Trophoblast cell (in vitro differentiated cells and primary cell): ENCODE measurements around the gene CCDC3.
"Not testable (repeated sequence)": the region's sequence is repeated elsewhere in the genome, so short reads cannot be mapped to it uniquely, and the experiment has no call there.

Experiments used
- DNase-seq, 2 donors: peaks; one replicate each; pipeline ENCODE4 v3.0.0-alpha.2; 2016
- H2AFZ ChIP-seq: 2 replicates; pipeline ENCODE4 v1.6.1; 2013; ENCODE audit warnings: low read length, moderate library complexity, mild to moderate bottlenecking; ENCODE audit not compliant: insufficient read depth, poor library complexity
- H2AK5ac ChIP-seq: 2 replicates; pipeline ENCODE4 v1.6.1; 2013; ENCODE audit warnings: mild to moderate bottlenecking, low read length
- H2BK120ac ChIP-seq: 2 replicates; pipeline ENCODE4 v1.6.1; 2013; ENCODE audit warnings: low read length, mild to moderate bottlenecking, moderate library complexity; ENCODE audit not compliant: insufficient read depth, poor library complexity
- H2BK12ac ChIP-seq: 2 replicates; pipeline ENCODE4 v1.6.1; 2013; ENCODE audit warnings: mild to moderate bottlenecking, low read length, moderate library complexity
- H2BK5ac ChIP-seq: 2 replicates; pipeline ENCODE4 v1.6.1; 2013; ENCODE audit warnings: low read length, low read depth, moderate library complexity, mild to moderate bottlenecking; ENCODE audit not compliant: poor library complexity
- H3K14ac ChIP-seq: 2 replicates; pipeline ENCODE4 v1.6.1; 2013; ENCODE audit warnings: mild to moderate bottlenecking, low read length
- H3K18ac ChIP-seq: 2 replicates; pipeline ENCODE4 v1.6.1; 2013; ENCODE audit warnings: mild to moderate bottlenecking, low read length
- H3K23ac ChIP-seq: 2 replicates; pipeline ENCODE4 v1.6.1; 2013; ENCODE audit warnings: low read length
- H3K27ac ChIP-seq: 2 replicates; pipeline ENCODE4 v1.5.1; 2013; ENCODE audit warnings: low read depth, mild to moderate bottlenecking, inconsistent platforms, low read length, moderate library complexity
- H3K27me3 ChIP-seq: 2 replicates; pipeline ENCODE4 v1.6.1; 2013; ENCODE audit warnings: inconsistent platforms, mild to moderate bottlenecking, low read length, moderate library complexity; ENCODE audit not compliant: insufficient read depth
- H3K36me3 ChIP-seq, 2 experiments: 1 replicate in 1 of 2; 2 replicates in 1 of 2; pipeline ENCODE4 v1.6.1; 2013; ENCODE audit warnings: low read length in 2 of 2, mild to moderate bottlenecking in 2 of 2, moderate library complexity in 1 of 2; ENCODE audit not compliant: insufficient read depth in 2 of 2, control insufficient read depth in 1 of 2
- H3K4ac ChIP-seq: 2 replicates; pipeline ENCODE4 v1.6.1; 2013; ENCODE audit warnings: low read depth, mild to moderate bottlenecking, low read length, moderate library complexity
- H3K4me1 ChIP-seq, 2 experiments: 1 replicate in 1 of 2; 2 replicates in 1 of 2; pipeline ENCODE4 v1.6.1; 2013; ENCODE audit warnings: low read length in 2 of 2, mild to moderate bottlenecking in 2 of 2, moderate library complexity in 1 of 2; ENCODE audit not compliant: insufficient read depth in 2 of 2, control insufficient read depth in 1 of 2
- H3K4me2 ChIP-seq: 2 replicates; pipeline ENCODE4 v1.6.1; 2013; ENCODE audit warnings: inconsistent platforms, mild to moderate bottlenecking, low read length, moderate library complexity
- H3K4me3 ChIP-seq: 2 replicates; pipeline ENCODE4 v1.5.1; 2013; ENCODE audit warnings: mild to moderate bottlenecking, low read depth, low read length, inconsistent platforms
- H3K79me1 ChIP-seq: one replicate; pipeline ENCODE4 v1.6.1; 2013; ENCODE audit warnings: low read length
- H3K79me2 ChIP-seq: 2 replicates; pipeline ENCODE4 v1.6.1; 2013; ENCODE audit warnings: low read length, mild to moderate bottlenecking; ENCODE audit not compliant: control insufficient read depth, insufficient read depth, poor library complexity
- H3K9ac ChIP-seq: 2 replicates; pipeline ENCODE4 v1.6.1; 2013; ENCODE audit warnings: mild to moderate bottlenecking, low read length
- H3K9me3 ChIP-seq: 2 replicates; pipeline ENCODE4 v1.6.1; 2013; ENCODE audit warnings: low read depth, mild to moderate bottlenecking, control low read depth, inconsistent platforms, low read length; ENCODE audit not compliant: insufficient read depth
- H4K12ac ChIP-seq: 2 replicates; pipeline ENCODE4 v1.6.1; 2013; ENCODE audit warnings: low read depth, mild to moderate bottlenecking, low read length, moderate library complexity
- H4K8ac ChIP-seq: 2 replicates; pipeline ENCODE4 v1.6.1; 2013; ENCODE audit warnings: low read depth, mild to moderate bottlenecking, low read length, moderate library complexity
- H4K91ac ChIP-seq: one replicate; pipeline ENCODE4 v1.6.1; 2013; ENCODE audit warnings: low read depth, mild to moderate bottlenecking, low read length, moderate library complexity
- WGBS: extraction: QIAGEN DNeasy Blood & Tissue Kit; methylation state at CpG from one replicate; pipeline ENCODE4 v1.1.7; 2013; ENCODE audit warnings: missing lambda C conversion rate; ENCODE audit not compliant: insufficient read length, insufficient coverage; ENCODE audit errors: extremely low coverage; 5-methylcytosine and 5-hydroxymethylcytosine counted together

CCDC3 gene

GRCh38 chr10:13038391-13038790, 36.9 kb upstream of the CCDC3 start:
- no peak overlapping the region for H2AFZ ChIP-seq
- no peaks in the 10 kb centered on the region for H3K79me1 ChIP-seq
- H3K14ac ChIP-seq, result no peak overlapping the region
- H3K4ac ChIP-seq, result no peak overlapping the region
- H2BK5ac ChIP-seq, result no peak overlapping the region
- H4K8ac ChIP-seq, result no peak overlapping the region
- H3K4me2 ChIP-seq, result no peak overlapping the region
- no peaks in the 10 kb centered on the region for H3K79me2 ChIP-seq
- H2BK120ac ChIP-seq, result no peak overlapping the region
- no peak overlapping the region for H3K18ac ChIP-seq
- WGBS, result no CpG with 5 or more reads among the region's 2 CpGs
- H3K9ac ChIP-seq, result no peak overlapping the region
- no peak overlapping the region for H2AK5ac ChIP-seq
- H4K12ac ChIP-seq, result no peak overlapping the region
- no peak overlapping the region for H3K4me3 ChIP-seq
- H3K27ac ChIP-seq, result no peak overlapping the region
- no peak overlapping the region for H4K91ac ChIP-seq
- H2BK12ac ChIP-seq, result no peak overlapping the region
- no peaks in the 10 kb centered on the region for H3K36me3 ChIP-seq
- no peak for DNase-seq
- H3K27me3 ChIP-seq, result no peaks in the 10 kb centered on the region
- no peaks in the 10 kb centered on the region for H3K9me3 ChIP-seq
- no peaks in the 10 kb centered on the region for H3K4me1 ChIP-seq
- H3K23ac ChIP-seq, result peak overlapping the region; percentile 94

GRCh38 chr10:13037832-13038231, 36.3 kb upstream of the CCDC3 start:
- no peak overlapping the region for H3K23ac ChIP-seq
- H3K9ac ChIP-seq, result no peak overlapping the region
- H2BK5ac ChIP-seq, result no peak overlapping the region
- no peak overlapping the region for H4K12ac ChIP-seq
- no peak overlapping the region for H3K18ac ChIP-seq
- WGBS, result no CpG with 5 or more reads among the region's 2 CpGs
- no peaks in the 10 kb centered on the region for H3K36me3 ChIP-seq
- H4K91ac ChIP-seq, result no peak overlapping the region
- H3K27me3 ChIP-seq, result no peaks in the 10 kb centered on the region
- no peaks in the 10 kb centered on the region for H3K9me3 ChIP-seq
- no peak overlapping the region for H3K4me2 ChIP-seq
- H3K79me1 ChIP-seq, result no peaks in the 10 kb centered on the region
- no peak overlapping the region for H2AFZ ChIP-seq
- H3K4ac ChIP-seq, result no peak overlapping the region
- H3K79me2 ChIP-seq, result no peaks in the 10 kb centered on the region
- H3K27ac ChIP-seq, result no peak overlapping the region
- no peaks in the 10 kb centered on the region for H3K4me1 ChIP-seq
- no peak overlapping the region for H2AK5ac ChIP-seq
- no peak overlapping the region for H2BK120ac ChIP-seq
- H4K8ac ChIP-seq, result no peak overlapping the region
- H3K4me3 ChIP-seq, result no peak overlapping the region
- no peak overlapping the region for H2BK12ac ChIP-seq
- DNase-seq, result no peak
- no peak overlapping the region for H3K14ac ChIP-seq

- H3K27ac ChIP-seq, result no peak overlapping the region
- no peaks in the 10 kb centered on the region for H3K9me3 ChIP-seq
- WGBS, result 100% methylated on average over 1 of the region's 4 CpGs
- H2BK120ac ChIP-seq, result no peak overlapping the region
- H3K4me1 ChIP-seq, result no peaks in the 10 kb centered on the region
- H2BK12ac ChIP-seq, result no peak overlapping the region
- no peaks in the 10 kb centered on the region for H3K79me2 ChIP-seq
- no peak overlapping the region for H2AK5ac ChIP-seq
- H3K79me1 ChIP-seq, result no peaks in the 10 kb centered on the region
- no peak overlapping the region for H4K91ac ChIP-seq
- H3K36me3 ChIP-seq, result no peaks in the 10 kb centered on the region
- no peak overlapping the region for H2AFZ ChIP-seq
- no peak for DNase-seq
- no peak overlapping the region for H3K4ac ChIP-seq
- H3K4me2 ChIP-seq, result no peak overlapping the region
- H3K18ac ChIP-seq, result no peak overlapping the region
- H3K27me3 ChIP-seq, result no peaks in the 10 kb centered on the region
- no peak overlapping the region for H3K9ac ChIP-seq
- no peak overlapping the region for H3K14ac ChIP-seq
- no peak overlapping the region for H2BK5ac ChIP-seq
- no peak overlapping the region for H4K12ac ChIP-seq
- no peak overlapping the region for H3K23ac ChIP-seq
- no peak overlapping the region for H3K4me3 ChIP-seq
- no peak overlapping the region for H4K8ac ChIP-seq
Observed at GRCh38 chr10:13036841-13037240, 35.3 kb upstream of the CCDC3 start.

- H3K4me1 ChIP-seq, H2BK12ac ChIP-seq, H3K4me3 ChIP-seq, H3K18ac ChIP-seq, H4K12ac ChIP-seq, H3K14ac ChIP-seq, H3K27me3 ChIP-seq, DNase-seq, H3K4ac ChIP-seq, H3K9ac ChIP-seq, H3K79me1 ChIP-seq, H2AFZ ChIP-seq, H2BK120ac ChIP-seq, H2BK5ac ChIP-seq, H3K9me3 ChIP-seq, H3K23ac ChIP-seq, H3K36me3 ChIP-seq, H4K91ac ChIP-seq, H4K8ac ChIP-seq, H3K4me2 ChIP-seq, H2AK5ac ChIP-seq, H3K27ac ChIP-seq, H3K79me2 ChIP-seq: not testable (repeated sequence)
- WGBS, result no CpG with 5 or more reads among the region's 9 CpGs
Observed at GRCh38 chr10:13035731-13036130, 34.2 kb upstream of the CCDC3 start.
